Endothelial cell of umbilical vein (primary cell): ENCODE measurements around the gene BSPRY. TPM values are rescaled to one million over a fixed set of nuclear protein-coding genes. Genes with fewer than 3 reads are reported as not detected.

Experiments
- BruUV-seq: library from RNA; stranded (reverse); fragments of 400-500 nt; replicated peaks from 2 replicates; lab custom pipeline; 2021; lab: Mats Ljungman, UMichigan
- CTCF ChIA-PET: fragments of 300-600, 350-600 bp; sonication (Branson Sonifier 250); formaldehyde crosslinking; loops from one replicate; lab custom pipeline; 2021; ENCODE audit warnings: antibody characterized with exemption, inconsistent platforms; lab: Charles Lee
- POLR2A ChIA-PET: fragments of 300-600, 350-600 bp; sonication (Branson Sonifier 250); formaldehyde crosslinking; loops from one replicate; lab custom pipeline; 2021; ENCODE audit warnings: antibody characterized with exemption, inconsistent platforms; lab: Charles Lee
- DNase-seq: peaks from one replicate; pipeline ENCODE4 v3.0.0-alpha.2; 2011; ENCODE audit warnings: low read depth, low spot score
- FAIRE-seq: peaks from 2 replicates; lab custom pipeline; 2011; peaks lifted over from hg19 to GRCh38; lab: Jason Lieb, UNC
- H2AFZ ChIP-seq: 2 replicates; pipeline ENCODE4 v1.6.0; 2012; ENCODE audit warnings: low read depth, low read length, control low read depth, inconsistent platforms
- H3K27ac ChIP-seq: 2 replicates; pipeline ENCODE4 v1.5.1; 2011; ENCODE audit warnings: low read depth, mild to moderate bottlenecking, control low read depth, low read length, moderate library complexity; ENCODE audit not compliant: insufficient read depth
- H3K27me3 ChIP-seq, 2 experiments: 2 replicates each; pipeline versions ENCODE4 v1.6.0 to v1.6.1; 2011; ENCODE audit warnings: low read length in 2 of 2, mixed read lengths in 1 of 2; ENCODE audit not compliant: control insufficient read depth in 2 of 2, insufficient read depth in 2 of 2
- H3K36me3 ChIP-seq, 2 experiments: 2 replicates in 1 of 2; 3 replicates in 1 of 2; pipeline ENCODE4 v1.5.1; 2011; ENCODE audit warnings: low read length in 2 of 2, mild to moderate bottlenecking in 1 of 2, moderate library complexity in 1 of 2; ENCODE audit not compliant: control insufficient read depth in 2 of 2, insufficient read depth in 2 of 2; ENCODE audit errors: extremely low read depth in 1 of 2
- H3K4me1 ChIP-seq: 3 replicates; pipeline ENCODE4 v1.5.1; 2011; ENCODE audit warnings: mild to moderate bottlenecking, low read length; ENCODE audit not compliant: control insufficient read depth, insufficient read depth; ENCODE audit errors: extremely low read depth
- H3K4me2 ChIP-seq: 2 replicates; pipeline ENCODE4 v1.6.1; 2011; ENCODE audit warnings: low read length, control low read depth, mixed read lengths; ENCODE audit not compliant: insufficient read depth
- H3K4me3 ChIP-seq, 3 experiments: fragments of 200-600 bp in 1 of 3; sonication (generic), shearing (Covaris generic) in 1 of 3; replicated peaks in 1 of 3; 2 replicates each; pipeline ENCODE4 v1.5.1; 2011 to 2016; ENCODE audit warnings: control low read depth in 3 of 3, low read length in 3 of 3, mild to moderate bottlenecking in 2 of 3, inconsistent platforms in 1 of 3, low read depth in 1 of 3, moderate library complexity in 1 of 3; ENCODE audit not compliant: insufficient read depth in 1 of 3
- H3K79me2 ChIP-seq: 2 replicates; pipeline ENCODE4 v1.6.0; 2012; ENCODE audit warnings: low read length, inconsistent platforms; ENCODE audit not compliant: control insufficient read depth, insufficient read depth
- H3K9ac ChIP-seq: replicated peaks from 2 replicates; pipeline ENCODE3; 2011; ENCODE audit warnings: low read length, control low read depth; ENCODE audit not compliant: insufficient read depth; ENCODE audit errors: extremely low read depth
- H3K9me1 ChIP-seq: replicated peaks from 3 replicates; pipeline ENCODE4 v1.6.0; 2011; ENCODE audit warnings: mild to moderate bottlenecking, low read length; ENCODE audit not compliant: control insufficient read depth, insufficient read depth; ENCODE audit errors: extremely low read depth
- H3K9me3 ChIP-seq: replicated peaks from 2 replicates; pipeline ENCODE4 v1.5.1; 2012; ENCODE audit warnings: low read length, inconsistent platforms; ENCODE audit not compliant: control insufficient read depth, insufficient read depth
- H4K20me1 ChIP-seq: replicated peaks from 2 replicates; pipeline ENCODE3; 2011; ENCODE audit warnings: mild to moderate bottlenecking, low read length; ENCODE audit not compliant: control insufficient read depth, insufficient read depth; ENCODE audit errors: extremely low read depth
- EZH2 ChIP-seq: IDR thresholded peaks from 2 replicates; pipeline ENCODE4 v1.6.1; 2012; ENCODE audit warnings: borderline replicate concordance, low read depth, mild to moderate bottlenecking, moderate library complexity, low read length, inconsistent platforms; ENCODE audit not compliant: severe bottlenecking
- FOS ChIP-seq: IDR thresholded peaks from 2 replicates; pipeline ENCODE4 v1.6.1; 2011; ENCODE audit warnings: mild to moderate bottlenecking, low read length, moderate library complexity, borderline replicate concordance; ENCODE audit not compliant: insufficient read depth
- GATA2 ChIP-seq: IDR thresholded peaks from 2 replicates; pipeline ENCODE4 v1.7.0; 2011; ENCODE audit warnings: low read depth, mild to moderate bottlenecking, moderate library complexity, mixed read lengths, low read length; ENCODE audit not compliant: insufficient read length, insufficient read depth
- JUN ChIP-seq: IDR thresholded peaks from 2 replicates; pipeline ENCODE4 v1.6.1; 2011; ENCODE audit warnings: borderline replicate concordance, low read depth; ENCODE audit not compliant: insufficient read length, insufficient read depth
- MAX ChIP-seq: IDR thresholded peaks from 2 replicates; pipeline ENCODE4 v1.6.1; 2011; ENCODE audit not compliant: insufficient read depth, insufficient read length
- MYC ChIP-seq: IDR thresholded peaks from one replicate; pipeline ENCODE4 v1.6.1; 2011; ENCODE audit warnings: mild to moderate bottlenecking, low read depth, low read length
- POLR2A ChIP-seq: IDR thresholded peaks from 2 replicates; pipeline ENCODE4 v1.6.1; 2012; ENCODE audit warnings: low read depth, mild to moderate bottlenecking, control low read depth, low read length
- POLR2AphosphoS5 ChIP-seq: IDR thresholded peaks from 2 replicates; pipeline ENCODE4 v1.6.1; 2012; ENCODE audit warnings: low read depth, mild to moderate bottlenecking, control low read depth, low read length, moderate library complexity; ENCODE audit not compliant: insufficient read depth
- dilution Hi-C: fragments of 300-500 bp; cut with MboI; formaldehyde crosslinking; loops from one replicate; pipeline ENCODE4 v1.15.0; 2019; ENCODE audit warnings: low sequenced_read_pairs; ENCODE audit not compliant: extremely low pct_ligation_motif_present
- intact Hi-C: fragments of 100-400 bp; cut with micrococcal nuclease; formaldehyde crosslinking; loops from one replicate; pipeline ENCODE4 v1.10.0; 2022
- polyA plus RNA-seq, 4 experiments: library from polyadenylated mRNA; depleted of rRNA in 3 of 4; stranded (reverse) in 3 of 4; unstranded in 1 of 4; fragments of >200 nt; gene quantifications; 2 replicates each; pipeline versions ENCODE4 v1.2.1 to v1.2.3, GENCODE V29; 2011 to 2012; ENCODE audit warnings: missing spikeins in 1 of 4
- total RNA-seq: library from RNA; stranded (reverse); gene quantifications from 2 replicates; pipeline ENCODE4 v1.2.3, GENCODE V29; 2021
- TF ChIP-seq, protein P1 (sequence below), 2 donors: IDR thresholded peaks; 1 replicate in 1 of 2; 2 replicates in 1 of 2; pipeline ENCODE4 v1.5.1; 2011; ENCODE audit warnings: low read length in 2 of 2, mild to moderate bottlenecking in 2 of 2, moderate library complexity in 2 of 2, control low read depth in 1 of 2, inconsistent platforms in 1 of 2, low read depth in 1 of 2; ENCODE audit not compliant: insufficient read depth in 1 of 2; ENCODE audit errors: extremely low read depth in 1 of 2

The BSPRY gene
- total and polyA plus RNA-seq, 2 donors (not counting 3 experiments of a cell fraction or from before 2014, with no cell fraction given), result not detected

- FAIRE-seq, result no peak
- no peak overlapping the region for H3K4me2 ChIP-seq
- intact Hi-C loops (no loop called here), dilution Hi-C loops (no loop called here)
- no peaks in the 10 kb centered on the region for H3K36me3 ChIP-seq
- no peak overlapping the region for H2AFZ ChIP-seq
- H3K9ac ChIP-seq, result no peak overlapping the region
- H4K20me1 ChIP-seq, result no peaks in the 10 kb centered on the region
- TF ChIP-seq GATA2, result no peak
- no peak for TF ChIP-seq POLR2A
- no peak for TF ChIP-seq MYC
- TF ChIP-seq EZH2, result no peak
- TF ChIP-seq, protein P1, sequence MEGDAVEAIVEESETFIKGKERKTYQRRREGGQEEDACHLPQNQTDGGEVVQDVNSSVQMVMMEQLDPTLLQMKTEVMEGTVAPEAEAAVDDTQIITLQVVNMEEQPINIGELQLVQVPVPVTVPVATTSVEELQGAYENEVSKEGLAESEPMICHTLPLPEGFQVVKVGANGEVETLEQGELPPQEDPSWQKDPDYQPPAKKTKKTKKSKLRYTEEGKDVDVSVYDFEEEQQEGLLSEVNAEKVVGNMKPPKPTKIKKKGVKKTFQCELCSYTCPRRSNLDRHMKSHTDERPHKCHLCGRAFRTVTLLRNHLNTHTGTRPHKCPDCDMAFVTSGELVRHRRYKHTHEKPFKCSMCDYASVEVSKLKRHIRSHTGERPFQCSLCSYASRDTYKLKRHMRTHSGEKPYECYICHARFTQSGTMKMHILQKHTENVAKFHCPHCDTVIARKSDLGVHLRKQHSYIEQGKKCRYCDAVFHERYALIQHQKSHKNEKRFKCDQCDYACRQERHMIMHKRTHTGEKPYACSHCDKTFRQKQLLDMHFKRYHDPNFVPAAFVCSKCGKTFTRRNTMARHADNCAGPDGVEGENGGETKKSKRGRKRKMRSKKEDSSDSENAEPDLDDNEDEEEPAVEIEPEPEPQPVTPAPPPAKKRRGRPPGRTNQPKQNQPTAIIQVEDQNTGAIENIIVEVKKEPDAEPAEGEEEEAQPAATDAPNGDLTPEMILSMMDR (IDR thresholded peaks at IDR 0.05; ENCODE audit: extremely low read depth in 1 of 2, insufficient read depth in 1 of 2, low read depth in 1 of 2, low read length in 2 of 2), result no peak
- no peak for TF ChIP-seq FOS
- no peak for TF ChIP-seq POLR2AphosphoS5
- no peak for TF ChIP-seq MAX
- no peak for TF ChIP-seq JUN
- H3K27ac ChIP-seq, result no peak overlapping the region
- POLR2A ChIA-PET, result no interaction called here
- H3K27me3 ChIP-seq, result peaks cover 2% of the 10 kb centered on the region in 2 experiments
- no TSS peak for BruUV-seq
- no peaks in the 10 kb centered on the region for H3K9me1 ChIP-seq
- CTCF ChIA-PET, result interaction anchor here (0.6 to 0.7 kb wide), 2 partner anchors 279 to 403 kb away, joined by 3 to 4 read pairs; no protein-coding TSS in a partner anchor
- H3K4me3 ChIP-seq, result no peak overlapping the region
- no peaks in the 10 kb centered on the region for H3K4me1 ChIP-seq
- no peaks in the 10 kb centered on the region for H3K9me3 ChIP-seq
- DNase-seq, result no peak
- no peaks in the 10 kb centered on the region for H3K79me2 ChIP-seq
Observed at GRCh38 chr9:113315231-113315630, 34.1 kb upstream of the BSPRY start.
